Stimulated activated CD8-positive, alpha-beta memory T cell treated with anti-CD3 and anti-CD28 coated beads, Interleukin-15, amount 100 ng/mL, for 24 hours (primary cell): ENCODE results near the gene CDYL.

Experiments used
- DNase-seq: peaks from one replicate; pipeline ENCODE4 v3.0.0-alpha.2; 2020; ENCODE audit warnings: low read depth

CDYL gene

DNA sequence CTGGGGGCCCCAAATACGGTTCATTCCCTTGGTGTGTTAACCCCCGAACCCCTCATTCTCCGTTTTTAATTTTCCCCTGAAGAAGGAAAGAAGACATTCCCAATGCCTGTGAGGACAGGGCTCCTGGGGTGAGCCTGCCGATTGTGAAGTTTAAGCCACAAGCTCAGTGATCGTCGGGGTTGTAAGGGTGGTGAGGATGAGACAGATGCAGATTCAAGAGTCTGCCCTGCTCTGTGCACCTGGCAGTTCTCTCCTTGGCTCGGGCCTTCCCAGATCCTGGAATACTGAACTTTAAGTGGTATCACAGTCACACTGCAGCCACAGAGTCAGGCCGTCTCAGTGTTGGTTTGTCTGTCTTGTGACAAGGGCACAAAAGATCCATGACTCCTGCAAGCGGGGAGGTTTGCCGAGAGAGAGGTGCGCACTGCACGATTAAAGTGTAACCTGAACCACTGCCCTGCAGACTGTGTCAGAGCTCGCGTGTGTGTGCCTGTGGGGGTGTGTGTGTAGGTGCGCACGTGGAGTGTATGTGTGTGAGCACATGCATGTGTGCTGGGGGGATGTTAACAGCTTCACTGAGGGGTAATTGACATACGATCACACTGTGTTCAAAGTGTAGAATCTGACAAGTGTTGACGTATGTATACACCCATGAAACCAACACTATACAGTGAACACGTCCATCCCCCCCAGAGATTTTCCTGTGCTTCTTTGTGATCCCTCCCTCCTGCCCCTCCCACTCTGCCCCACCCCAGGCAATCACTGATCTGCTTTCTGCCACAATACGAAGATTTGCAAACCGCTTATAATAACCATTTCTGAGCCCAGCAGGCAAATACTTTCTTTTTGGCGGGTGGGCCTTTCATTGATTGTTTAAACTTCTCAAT, 188.7 kb downstream of the CDYL start:
- DNase-seq, result no peak

GRCh38 chr6:4965562-4966389, 189.6 kb downstream of the CDYL start:
- DNase-seq, result no peak

- DNase-seq, result no peak
Measured at GRCh38 chr6:4967301-4968030, 191.3 kb downstream of the CDYL start.

DNA sequence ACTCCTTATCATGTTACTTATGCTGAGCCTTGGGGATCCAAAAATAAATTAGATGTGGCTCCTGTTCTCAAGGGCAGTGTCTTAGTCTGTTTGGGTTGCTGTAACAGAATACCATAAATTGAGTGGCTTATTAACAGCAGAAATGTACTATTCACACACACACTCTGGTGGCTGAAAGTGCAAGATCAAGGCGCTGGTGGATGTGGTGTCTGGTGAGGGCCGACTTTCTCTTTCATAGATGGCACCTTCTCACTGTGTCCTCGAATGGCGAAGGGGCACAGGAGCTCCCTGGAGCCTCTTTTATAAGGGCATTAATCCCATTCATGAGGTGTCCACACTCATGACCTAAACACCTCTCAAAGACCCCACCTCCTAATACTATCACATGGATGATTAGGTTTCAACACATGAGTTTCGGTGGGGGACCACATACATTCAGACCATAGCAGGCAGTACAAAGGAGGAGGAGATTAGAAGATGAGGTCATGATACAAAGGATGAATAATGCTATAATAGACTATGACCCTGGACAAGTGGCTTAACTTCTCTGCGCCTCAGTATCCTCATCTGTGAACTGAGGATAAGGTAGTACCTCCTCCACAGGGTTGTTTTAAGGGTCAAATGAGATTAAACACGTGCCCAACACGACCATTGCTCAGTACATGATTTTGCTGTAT, 193.5 kb downstream of the CDYL start:
- DNase-seq, result no peak

DNA sequence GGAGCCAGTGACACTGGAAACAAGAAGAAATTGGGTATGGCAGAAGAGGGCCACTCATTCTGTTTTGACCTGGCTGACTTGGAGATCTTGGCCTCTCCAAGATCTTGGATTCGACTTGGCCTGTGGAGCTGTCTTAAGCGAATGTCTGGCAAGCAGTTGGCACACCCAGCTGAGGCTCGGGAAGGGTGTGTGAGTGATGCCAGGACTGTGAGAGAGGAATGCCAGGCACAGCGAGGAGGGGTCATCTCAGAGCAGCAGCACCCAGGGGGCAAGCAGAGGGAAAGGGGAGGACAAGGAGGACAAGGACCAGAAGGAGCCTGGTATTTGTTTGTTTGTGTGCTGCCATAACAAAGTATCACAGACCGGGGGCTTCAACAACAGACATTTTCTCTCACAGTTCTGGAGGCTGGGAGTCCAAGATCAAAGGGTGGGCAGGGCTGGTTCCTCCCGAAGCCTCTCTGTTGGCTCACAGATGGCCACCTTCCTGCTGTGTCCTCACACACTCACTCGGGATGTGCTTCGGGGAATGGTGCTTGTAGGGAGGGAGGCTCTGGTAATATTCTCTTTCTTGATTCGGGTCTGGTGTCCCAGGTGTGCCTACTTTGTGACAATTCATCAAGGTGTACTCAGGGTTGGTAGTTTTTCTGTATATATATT, 194.7 kb downstream of the CDYL start:
- no peak for DNase-seq

DNA sequence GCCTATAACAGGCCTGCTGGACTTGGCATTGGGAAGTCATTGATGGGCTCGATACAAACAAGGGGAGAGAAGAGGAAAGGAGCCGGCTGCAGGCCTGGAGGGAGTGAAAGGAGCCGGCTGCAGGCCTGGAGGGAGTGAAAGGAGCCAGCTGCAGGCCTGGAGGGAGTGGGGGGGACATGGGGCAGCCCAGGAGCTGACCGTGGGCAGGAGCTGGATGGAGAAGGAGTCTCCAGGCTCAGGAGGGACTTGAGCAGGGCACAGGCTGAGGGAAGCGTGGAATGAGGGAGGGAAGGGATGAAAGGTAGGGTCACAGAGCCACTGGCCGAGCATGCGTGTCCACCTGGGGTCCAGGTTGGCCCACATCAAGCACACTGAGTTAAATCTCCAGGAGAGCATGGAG, 195.6 kb downstream of the CDYL start:
- DNase-seq, result no peak

DNA sequence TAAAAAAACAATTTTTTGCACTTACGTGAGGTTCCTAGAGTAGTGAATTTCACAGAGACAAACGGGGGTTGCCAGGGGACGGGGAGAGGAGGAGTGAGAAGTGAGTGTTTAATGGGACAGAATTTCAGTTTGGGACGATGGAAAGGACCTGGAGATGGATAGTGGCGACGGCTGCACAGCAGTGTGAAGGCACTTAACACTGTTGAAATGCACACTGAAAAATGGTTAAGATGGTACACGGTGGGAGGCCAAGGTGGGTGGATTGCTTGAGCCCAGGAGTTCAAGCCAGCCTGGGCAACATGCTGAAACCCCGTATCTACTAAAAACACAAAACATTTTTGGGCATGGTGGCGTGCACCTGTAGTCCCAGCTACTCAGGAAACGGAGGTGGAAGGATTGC, 196.2 kb downstream of the CDYL start:
- no peak for DNase-seq

DNA sequence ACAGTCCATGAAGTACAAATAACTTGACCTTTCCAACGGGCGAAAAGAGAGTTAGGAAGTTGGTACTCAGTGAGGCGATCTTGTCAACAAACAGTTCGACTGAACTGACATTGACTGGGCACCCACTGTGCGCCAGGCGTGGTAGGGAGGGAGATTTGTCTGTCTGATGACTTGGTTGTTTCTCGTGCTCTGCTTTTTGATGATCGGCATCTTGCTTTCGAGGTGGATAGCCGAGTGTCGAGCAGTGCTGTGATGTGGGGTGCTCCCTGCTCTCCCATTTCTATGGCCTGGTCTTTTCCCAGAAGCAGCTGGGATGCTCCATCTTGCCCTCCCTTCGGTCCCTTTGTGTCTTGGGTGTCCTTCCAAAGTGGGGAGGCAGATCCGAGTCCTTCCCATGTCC, 197.2 kb downstream of the CDYL start:
- no peak for DNase-seq

DNA sequence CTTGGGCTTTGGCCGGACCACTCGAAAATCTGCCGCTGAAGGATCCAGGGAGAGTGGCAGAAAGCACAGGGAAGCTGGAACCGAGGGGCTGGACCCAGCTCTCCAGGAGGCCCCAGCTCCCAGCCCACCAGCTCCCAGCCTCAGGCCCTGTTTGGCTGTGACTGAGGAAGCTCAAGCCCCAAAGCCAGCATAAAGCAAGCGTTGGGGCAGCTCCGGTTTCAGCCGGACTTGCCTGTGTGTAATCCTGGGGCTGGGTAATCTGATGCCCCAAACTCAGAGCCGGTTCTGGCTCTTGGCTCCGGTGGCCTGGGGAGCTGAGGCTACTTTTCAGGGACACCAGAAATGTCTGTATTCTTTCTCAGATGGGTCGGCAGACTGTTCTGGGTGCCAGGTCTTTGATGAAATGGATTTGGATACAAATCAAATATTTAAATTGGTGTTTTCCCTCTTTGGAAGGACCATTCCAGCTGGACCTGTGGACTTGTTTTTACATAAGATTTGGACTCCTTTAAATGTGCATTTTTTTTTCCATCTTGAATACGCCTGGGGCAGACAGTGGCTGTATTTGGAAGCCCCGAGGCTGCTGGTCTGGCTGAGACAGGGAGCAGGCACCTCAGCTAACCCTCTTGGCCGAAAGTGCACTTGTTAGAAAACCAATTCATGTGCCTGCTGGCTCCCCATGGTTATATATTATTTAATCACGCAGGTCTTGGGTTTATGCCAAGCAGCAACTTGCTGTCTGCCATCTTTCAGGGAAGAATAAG, 198.0 kb downstream of the CDYL start:
- DNase-seq, result no peak

DNA sequence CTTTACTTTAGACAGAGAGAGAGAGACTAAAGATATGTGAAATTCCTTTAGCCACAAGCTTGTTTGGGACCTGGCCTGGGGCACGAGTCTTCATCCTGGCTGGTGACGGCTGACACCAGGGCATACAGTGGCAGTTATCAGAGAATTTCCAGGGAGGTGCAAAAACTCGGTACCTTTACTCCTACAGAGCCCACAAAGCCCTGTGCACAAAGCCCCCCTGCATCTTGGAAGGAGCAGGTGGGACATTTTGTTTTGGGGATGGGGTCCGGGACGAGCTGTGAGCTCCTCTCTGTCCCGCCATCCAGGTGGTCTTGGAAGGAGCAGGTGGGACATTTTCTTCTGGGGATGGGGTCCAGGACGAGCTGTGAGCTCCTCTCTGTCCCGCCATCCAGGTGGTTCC, 198.8 kb downstream of the CDYL start:
- no peak for DNase-seq

DNA sequence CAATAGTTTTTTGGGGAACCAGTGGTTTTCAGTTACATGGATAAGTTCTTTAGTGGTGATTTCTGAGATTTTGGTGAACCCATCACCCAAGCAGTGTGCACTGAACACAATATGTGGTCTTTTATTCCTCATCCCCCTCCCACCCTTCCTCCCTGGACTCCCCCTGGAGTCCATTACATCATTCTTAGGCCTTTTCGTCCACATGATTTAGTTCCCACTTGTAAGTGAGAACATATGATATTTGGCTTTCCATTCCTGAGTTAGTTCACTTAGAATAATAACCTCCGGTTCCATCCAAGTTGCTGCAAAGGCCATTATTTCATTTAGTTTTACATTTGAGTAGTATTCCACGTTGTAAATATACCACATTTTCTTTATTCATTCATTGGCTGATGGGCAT, 199.3 kb downstream of the CDYL start:
- no peak for DNase-seq

GRCh38 chr6:4977468-4977867, 201.3 kb downstream of the CDYL start:
- no peak for DNase-seq

DNA sequence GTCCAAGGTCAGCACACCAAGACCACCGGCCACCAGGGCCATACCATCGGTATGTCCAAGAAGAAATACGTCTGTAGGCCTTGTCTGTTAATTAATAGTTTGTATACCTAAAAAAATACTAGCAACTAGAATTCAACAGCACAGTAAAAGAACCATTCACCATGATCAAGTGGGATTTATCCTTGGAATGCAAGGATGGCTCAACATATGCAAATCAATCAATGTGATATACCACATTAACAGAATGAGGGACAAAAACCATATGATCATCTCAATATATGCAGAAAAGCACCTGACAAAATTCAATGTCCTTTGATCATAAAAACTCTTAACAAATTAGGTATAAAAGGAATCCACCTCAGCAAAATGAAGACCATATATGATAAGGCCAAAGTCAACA, 203.2 kb downstream of the CDYL start:
- no peak for DNase-seq

GRCh38 chr6:4981761-4982160, 205.6 kb downstream of the CDYL start:
- DNase-seq, result no peak

GRCh38 chr6:4983322-4983721, 207.1 kb downstream of the CDYL start:
- no peak for DNase-seq

GRCh38 chr6:4986999-4987398, 210.8 kb downstream of the CDYL start:
- DNase-seq, result no peak

GRCh38 chr6:4987432-4987831, 211.2 kb downstream of the CDYL start:
- DNase-seq, result no peak

GRCh38 chr6:4994741-4995140, 218.5 kb downstream of the CDYL start:
- DNase-seq, result no peak

DNA sequence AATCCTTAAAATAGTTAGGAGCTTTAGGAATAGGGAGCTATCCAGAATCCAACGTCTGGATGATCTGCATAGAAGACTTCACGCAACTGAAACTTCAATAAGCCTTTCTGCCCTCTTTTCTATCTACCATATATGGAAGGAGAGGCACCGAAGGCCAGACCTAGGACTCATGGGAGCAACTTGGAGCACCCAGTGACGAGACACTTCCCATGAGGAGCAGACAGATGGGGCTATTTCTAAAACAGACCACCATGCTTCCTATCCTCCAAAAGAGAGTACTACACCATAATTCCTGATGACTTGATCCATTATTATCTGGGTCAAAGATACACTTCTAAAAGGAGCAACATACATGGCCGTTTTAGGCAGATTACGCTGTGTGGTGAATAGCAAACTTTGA, 221.7 kb downstream of the CDYL start:
- DNase-seq, result no peak

DNA sequence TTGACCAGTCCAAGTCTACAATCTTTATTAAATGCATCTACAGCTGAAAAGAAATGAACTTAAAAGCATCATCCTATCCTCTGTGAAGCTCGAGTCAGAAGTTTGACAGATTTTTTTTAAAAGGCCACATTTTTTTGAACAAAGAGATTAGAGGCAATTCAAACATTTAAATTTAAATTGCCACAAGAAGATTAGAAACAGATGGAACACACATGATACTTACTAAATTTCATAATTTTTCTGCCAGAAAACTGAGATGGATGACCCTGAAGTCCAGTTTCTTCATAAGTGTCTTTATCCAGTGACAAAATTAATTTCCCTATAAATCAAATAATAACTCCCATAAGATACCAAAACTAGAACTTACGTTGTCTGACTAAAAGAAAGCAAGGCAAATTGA, 223.4 kb downstream of the CDYL start:
- DNase-seq, result no peak
